Central memory CD8-positive, alpha-beta T cell (primary cell): Measurements from ENCODE around the gene DNMT3A.
"Not testable (repeated sequence)": the region's sequence is repeated elsewhere in the genome, so short reads cannot be mapped to it uniquely, and the experiment has no call there.

Experiments
- ATAC-seq: fragments of 150-1000 bp; cut with Tn5 transposase; replicated peaks from 2 replicates; pipeline ENCODE4 v1.10.0; 2022; ENCODE audit warnings: mild to moderate bottlenecking, moderate FRiP score, moderate number of reproducible peaks; ENCODE audit not compliant: poor library complexity, severe bottlenecking; ENCODE audit errors: extremely low read depth
- DNase-seq, 2 donors: peaks; one replicate each; pipeline ENCODE4 v3.0.0; 2021; ENCODE audit warnings: low spot score in 2 of 2
- H3K27ac Mint-ChIP-seq: one replicate; pipeline ENCODE4 v1.8.0; 2022; ENCODE audit warnings: low read depth, mild to moderate bottlenecking, moderate library complexity, mixed read lengths
- H3K27me3 Mint-ChIP-seq: one replicate; pipeline ENCODE4 v1.8.0; 2022; ENCODE audit warnings: mixed read lengths
- H3K36me3 Mint-ChIP-seq: one replicate; pipeline ENCODE4 v1.8.0; 2022; ENCODE audit warnings: mild to moderate bottlenecking, moderate library complexity, mixed read lengths; ENCODE audit not compliant: insufficient read depth
- H3K4me1 Mint-ChIP-seq: one replicate; pipeline ENCODE4 v1.8.0; 2022; ENCODE audit warnings: mixed read lengths
- H3K4me3 Mint-ChIP-seq: one replicate; pipeline ENCODE4 v1.8.0; 2022; ENCODE audit warnings: mild to moderate bottlenecking, moderate library complexity, mixed read lengths
- H3K9me3 Mint-ChIP-seq: one replicate; pipeline ENCODE4 v1.8.0; 2022; ENCODE audit warnings: mixed read lengths

Gene DNMT3A

DNA sequence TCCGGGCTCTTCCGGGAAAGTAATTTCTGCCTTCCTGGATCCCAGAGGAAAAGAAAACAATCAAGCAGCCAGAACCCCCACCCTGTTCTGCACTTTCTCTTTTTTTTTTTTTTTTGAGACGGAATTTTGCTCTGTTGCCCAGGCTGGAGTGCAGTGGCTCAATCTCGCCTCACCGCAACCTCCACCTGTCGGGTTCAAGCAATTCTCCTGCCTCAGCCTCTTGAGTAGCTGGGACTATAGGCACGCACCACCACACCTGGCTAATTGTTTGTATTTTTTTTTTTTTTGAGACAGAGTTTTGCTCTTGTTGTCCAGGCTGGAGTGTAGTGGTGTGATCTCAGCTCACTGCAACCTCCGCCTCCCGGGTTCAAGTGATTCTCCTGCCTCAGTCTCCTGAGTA is 69.0 kb downstream of the DNMT3A start:
- Mint-ChIP-seq H3K4me1 (peaks cover 40% of the 10 kb centered on the region), H3K36me3 (peaks cover 17% of the 10 kb centered on the region), H3K27ac (peak overlapping the region; percentile 89)
- H3K4me3 Mint-ChIP-seq, DNase-seq, ATAC-seq, H3K9me3 Mint-ChIP-seq, H3K27me3 Mint-ChIP-seq: not testable (repeated sequence)

- peaks cover 37% of the 10 kb centered on the region for H3K4me1 Mint-ChIP-seq
Measured at GRCh38 chr2:25270061-25270460, 71.7 kb downstream of the DNMT3A start.

DNA sequence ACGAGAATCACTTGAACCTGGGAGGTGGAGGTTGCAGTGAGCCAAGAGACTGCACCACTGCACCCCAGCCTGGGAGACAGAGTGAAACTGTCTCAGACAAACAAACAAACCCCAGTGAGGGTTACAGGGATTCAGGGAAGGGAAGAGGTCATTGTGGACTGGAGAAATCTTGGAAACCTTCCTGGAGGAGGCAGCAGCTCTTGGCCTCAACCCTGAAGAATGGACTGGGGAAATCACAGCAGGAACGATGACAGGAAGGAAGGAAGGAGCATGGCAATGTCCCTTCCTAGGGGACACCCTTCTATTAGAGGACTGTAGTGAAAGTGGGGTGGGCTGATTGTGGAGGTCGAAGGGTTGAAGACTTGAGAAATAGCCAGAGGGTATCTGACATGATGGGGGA is 72.5 kb downstream of the DNMT3A start:
- H3K4me1 Mint-ChIP-seq = peaks cover 32% of the 10 kb centered on the region
- no peak overlapping the region for H3K4me3 Mint-ChIP-seq
- peaks cover 9% of the 10 kb centered on the region for H3K36me3 Mint-ChIP-seq
- H3K9me3 Mint-ChIP-seq = no peaks in the 10 kb centered on the region
- no peak for DNase-seq
- ATAC-seq = no peak
- H3K27me3 Mint-ChIP-seq = no peaks in the 10 kb centered on the region
- no peak overlapping the region for H3K27ac Mint-ChIP-seq

More at GRCh38 chr2:25270061-25270460, 71.7 kb downstream of the DNMT3A start:
- Mint-ChIP-seq H3K27me3 (no peaks in the 10 kb centered on the region), H3K36me3 (peaks cover 11% of the 10 kb centered on the region), H3K4me3 (no peak overlapping the region), H3K27ac (no peak overlapping the region), H3K9me3 (no peaks in the 10 kb centered on the region)
- ATAC-seq (no peak), DNase-seq (no peak)

DNA sequence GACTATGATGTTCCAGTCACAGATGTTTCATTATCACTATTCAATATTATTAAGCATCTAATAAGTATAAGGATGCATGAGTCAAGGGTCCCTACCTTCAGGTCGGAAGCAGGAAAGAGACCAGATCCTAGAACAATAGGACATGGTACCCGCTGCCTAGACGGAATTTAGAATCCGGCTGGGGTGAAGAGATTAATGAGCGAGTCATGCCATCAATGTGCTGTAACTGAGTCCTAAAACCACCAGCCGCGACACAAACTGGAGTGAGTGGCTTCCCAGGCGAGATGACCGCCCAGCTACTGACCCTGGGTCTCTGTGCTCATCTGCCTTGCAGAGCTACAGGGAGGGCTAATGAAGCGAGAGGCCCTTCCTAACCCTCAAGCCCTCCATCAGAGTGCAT is 73.6 kb downstream of the DNMT3A start:
- Mint-ChIP-seq H3K9me3 (no peaks in the 10 kb centered on the region), H3K36me3 (peaks cover 10% of the 10 kb centered on the region), H3K4me1 (peaks cover 24% of the 10 kb centered on the region), H3K27ac (no peak overlapping the region), H3K4me3 (no peak overlapping the region), H3K27me3 (no peaks in the 10 kb centered on the region)
- ATAC-seq (no peak), DNase-seq (no peak)

DNA sequence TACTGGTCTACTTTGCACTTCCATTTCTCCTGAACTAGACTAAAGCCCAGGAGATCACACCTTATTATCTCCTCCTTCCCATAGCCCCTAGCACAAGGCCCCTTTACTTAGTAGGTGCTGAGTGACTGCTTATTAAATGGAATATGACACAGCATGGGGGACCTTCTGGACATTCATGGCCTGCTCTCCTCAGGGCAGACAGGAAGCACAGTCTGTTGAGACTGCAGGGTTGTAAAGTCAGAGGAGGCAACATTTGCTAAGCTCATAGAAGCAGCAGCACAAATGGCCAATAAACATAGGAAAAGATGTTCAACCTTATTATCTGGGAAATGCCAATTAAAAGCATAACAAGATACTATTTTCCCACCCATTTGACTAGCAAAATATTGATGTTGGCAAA is 75.3 kb downstream of the DNMT3A start:
- no peaks in the 10 kb centered on the region for H3K27me3 Mint-ChIP-seq
- no peak for ATAC-seq
- H3K36me3 Mint-ChIP-seq = peaks cover 12% of the 10 kb centered on the region

GRCh38 chr2:25265802-25266201 is 75.9 kb downstream of the DNMT3A start:
- H3K36me3 Mint-ChIP-seq = peaks cover 11% of the 10 kb centered on the region
- peak overlapping the region; percentile 62 for H3K27ac Mint-ChIP-seq
- ATAC-seq (peak; percentile 72), DNase-seq (no peak)
- H3K27me3 Mint-ChIP-seq = no peaks in the 10 kb centered on the region
- peaks cover 35% of the 10 kb centered on the region for H3K4me1 Mint-ChIP-seq
- no peaks in the 10 kb centered on the region for H3K9me3 Mint-ChIP-seq
- H3K4me3 Mint-ChIP-seq = no peak overlapping the region

More for the DNA sequence above, 75.3 kb downstream of the DNMT3A start:
- no peak for DNase-seq
- Mint-ChIP-seq H3K27ac (peak overlapping the region; percentile 62), H3K4me1 (peaks cover 35% of the 10 kb centered on the region), H3K4me3 (no peak overlapping the region), H3K9me3 (no peaks in the 10 kb centered on the region)

GRCh38 chr2:25265001-25265400 is 76.7 kb downstream of the DNMT3A start:
- no peaks in the 10 kb centered on the region for H3K9me3 Mint-ChIP-seq
- H3K4me3 Mint-ChIP-seq = no peak overlapping the region
- H3K36me3 Mint-ChIP-seq = peaks cover 10% of the 10 kb centered on the region
- peaks cover 29% of the 10 kb centered on the region for H3K4me1 Mint-ChIP-seq
- H3K27ac Mint-ChIP-seq = no peak overlapping the region
- ATAC-seq = no peak
- no peak for DNase-seq
- no peaks in the 10 kb centered on the region for H3K27me3 Mint-ChIP-seq

- ATAC-seq = no peak
- H3K36me3 Mint-ChIP-seq = peaks cover 7% of the 10 kb centered on the region
- no peak overlapping the region for H3K27ac Mint-ChIP-seq
- H3K9me3 Mint-ChIP-seq = no peaks in the 10 kb centered on the region
- no peaks in the 10 kb centered on the region for H3K27me3 Mint-ChIP-seq
- H3K4me1 Mint-ChIP-seq = peaks cover 27% of the 10 kb centered on the region
- no peak for DNase-seq
- H3K4me3 Mint-ChIP-seq = no peak overlapping the region
Measured at GRCh38 chr2:25262288-25262687, 79.4 kb downstream of the DNMT3A start.

GRCh38 chr2:25259737-25260124 is 82.0 kb downstream of the DNMT3A start:
- H3K4me3 Mint-ChIP-seq = no peak overlapping the region
- no peak overlapping the region for H3K27ac Mint-ChIP-seq
- H3K4me1 Mint-ChIP-seq = peaks cover 14% of the 10 kb centered on the region
- H3K9me3 Mint-ChIP-seq = no peaks in the 10 kb centered on the region
- no peak for ATAC-seq
- no peak for DNase-seq
- H3K36me3 Mint-ChIP-seq = peaks cover 9% of the 10 kb centered on the region
- H3K27me3 Mint-ChIP-seq = no peaks in the 10 kb centered on the region

DNA sequence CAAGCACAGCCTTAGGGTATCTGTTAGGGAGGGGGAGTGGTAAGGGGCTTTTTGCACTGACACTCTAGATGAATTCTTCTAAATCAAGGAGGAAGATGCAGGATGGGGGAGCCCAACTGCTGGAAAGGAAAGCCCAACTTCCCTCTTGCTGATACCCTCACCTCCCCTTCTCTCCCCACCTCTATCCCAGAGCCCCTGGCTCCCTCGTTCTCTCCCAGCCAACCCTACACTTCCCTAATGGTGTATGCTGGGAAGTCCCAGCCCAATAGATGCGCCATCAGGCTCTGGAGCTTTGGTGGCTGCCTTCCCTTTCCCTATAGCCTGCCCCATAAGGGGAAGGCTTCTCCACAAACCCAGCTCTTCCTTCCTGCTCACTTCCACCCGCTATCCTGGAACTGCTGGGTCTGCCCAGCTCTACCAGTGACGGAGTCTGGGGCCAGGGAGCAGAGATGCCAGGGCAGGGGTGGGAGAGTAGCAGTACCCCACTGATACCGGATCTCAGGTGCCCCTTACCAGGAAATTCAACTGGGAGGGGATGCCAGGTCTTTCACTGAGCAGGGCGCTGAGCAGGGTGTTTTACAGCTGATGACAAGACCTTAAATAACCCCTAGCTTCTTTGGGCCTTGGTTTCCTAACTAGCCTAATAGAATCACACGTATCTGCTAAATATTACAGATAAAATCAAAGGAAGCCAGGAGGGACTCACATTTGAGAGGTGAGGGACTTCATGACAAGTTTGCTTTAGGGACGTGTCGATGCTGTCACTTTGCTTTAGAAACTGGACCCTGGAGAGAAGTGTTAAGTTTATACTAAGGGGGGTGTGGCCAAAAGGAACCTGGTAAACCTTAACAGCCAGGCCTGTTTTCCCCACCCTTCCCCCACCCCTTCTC is 82.6 kb downstream of the DNMT3A start:
- H3K4me1 Mint-ChIP-seq = peaks cover 14% of the 10 kb centered on the region
- no peaks in the 10 kb centered on the region for H3K9me3 Mint-ChIP-seq
- no peaks in the 10 kb centered on the region for H3K27me3 Mint-ChIP-seq
- ATAC-seq (no peak), DNase-seq (no peak)
- no peak overlapping the region for H3K27ac Mint-ChIP-seq
- H3K36me3 Mint-ChIP-seq = peaks cover 9% of the 10 kb centered on the region
- H3K4me3 Mint-ChIP-seq = no peak overlapping the region

DNA sequence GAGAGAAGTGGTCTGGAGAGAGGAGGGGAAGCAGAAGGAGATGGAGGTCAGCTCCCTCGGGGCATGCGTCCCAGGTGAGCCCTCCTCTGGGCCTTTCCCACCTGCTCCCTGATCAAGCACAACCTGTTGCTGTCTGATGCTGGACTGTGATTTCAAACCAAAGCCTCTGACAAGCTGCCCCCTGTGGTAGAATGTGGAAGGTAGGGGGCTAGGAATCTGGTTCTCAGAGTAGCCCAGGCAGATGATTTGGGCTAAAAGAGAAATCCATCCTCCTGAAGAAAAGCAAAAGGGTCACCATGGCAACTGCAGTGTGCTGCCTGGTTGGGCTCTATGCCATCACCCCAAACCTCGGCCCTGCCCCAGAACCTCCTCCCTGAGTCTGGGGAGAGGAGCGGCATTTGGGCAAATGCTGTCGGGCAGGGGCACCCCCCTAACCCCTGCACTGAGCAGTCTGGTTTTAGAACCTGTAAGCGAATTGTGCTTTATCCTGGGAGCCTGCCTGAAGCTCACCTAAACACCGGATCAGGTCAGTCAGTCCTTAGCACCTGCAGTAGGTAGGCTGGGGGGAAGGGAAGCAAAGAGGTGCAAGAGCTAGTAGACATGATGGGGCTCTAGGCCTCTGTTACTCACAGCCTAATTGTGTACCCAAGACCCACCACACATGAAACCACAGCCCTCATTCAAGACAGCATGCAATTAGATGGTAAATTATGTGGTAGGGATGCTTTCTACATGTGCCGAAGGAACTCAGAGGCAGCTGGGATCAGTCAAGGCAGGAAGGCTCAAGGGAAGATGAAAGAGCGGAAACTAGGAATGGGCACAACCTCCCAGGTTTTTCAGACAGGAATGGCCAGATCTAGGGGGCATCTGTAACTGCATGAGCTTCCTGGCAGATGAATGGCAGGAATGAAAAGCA is 83.5 kb downstream of the DNMT3A start:
- H3K27ac Mint-ChIP-seq = no peak overlapping the region
- ATAC-seq = no peak
- peaks cover 9% of the 10 kb centered on the region for H3K36me3 Mint-ChIP-seq

DNA sequence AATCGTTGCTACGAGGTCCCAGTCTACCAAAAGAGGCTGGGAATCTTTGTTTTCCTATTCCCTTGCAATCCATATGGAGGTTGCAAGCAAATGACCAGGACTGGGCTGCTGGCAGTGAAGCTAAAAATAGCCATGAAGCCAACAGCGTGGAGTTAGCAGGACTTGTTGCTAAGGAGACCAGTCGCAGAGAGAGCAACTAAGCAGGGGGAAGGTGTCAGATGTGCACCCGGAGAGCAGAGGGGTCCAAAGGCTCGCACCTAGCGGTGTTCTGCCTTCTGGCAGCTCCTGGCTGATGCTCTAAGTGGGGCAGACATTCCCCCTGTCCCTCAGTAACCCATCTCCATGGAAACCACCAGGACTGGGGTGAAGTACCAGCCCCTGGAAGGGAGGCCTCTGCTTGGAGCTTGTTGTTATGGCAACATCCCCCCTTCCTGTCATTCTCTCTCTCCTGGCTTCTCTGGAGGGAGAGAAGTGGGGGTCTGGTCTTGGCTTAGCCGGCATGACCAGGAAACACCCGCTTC is 84.6 kb downstream of the DNMT3A start:
- no peak overlapping the region for H3K27ac Mint-ChIP-seq
- H3K36me3 Mint-ChIP-seq = peaks cover 7% of the 10 kb centered on the region

More for the DNA sequence above, 83.5 kb downstream of the DNMT3A start:
- H3K9me3 Mint-ChIP-seq = no peaks in the 10 kb centered on the region
- H3K27me3 Mint-ChIP-seq = no peaks in the 10 kb centered on the region
- H3K4me1 Mint-ChIP-seq = peaks cover 13% of the 10 kb centered on the region
- H3K4me3 Mint-ChIP-seq = no peak overlapping the region
- DNase-seq = no peak

More for the DNA sequence above, 84.6 kb downstream of the DNMT3A start:
- H3K4me1 Mint-ChIP-seq = peaks cover 8% of the 10 kb centered on the region
- ATAC-seq (no peak), DNase-seq (no peak)
- no peaks in the 10 kb centered on the region for H3K9me3 Mint-ChIP-seq
- no peaks in the 10 kb centered on the region for H3K27me3 Mint-ChIP-seq
- no peak overlapping the region for H3K4me3 Mint-ChIP-seq
